IPS DF 19.7 (cell line): ENCODE results near the gene SLC27A3.
"Not testable (repeated sequence)": the region's sequence is repeated elsewhere in the genome, so short reads cannot be mapped to it uniquely, and the experiment has no call there.

Source experiments
- DNase-seq: peaks from one replicate; pipeline ENCODE4 v3.0.0-alpha.2; 2013; ENCODE audit warnings: low read depth, low spot score

Gene SLC27A3

DNA sequence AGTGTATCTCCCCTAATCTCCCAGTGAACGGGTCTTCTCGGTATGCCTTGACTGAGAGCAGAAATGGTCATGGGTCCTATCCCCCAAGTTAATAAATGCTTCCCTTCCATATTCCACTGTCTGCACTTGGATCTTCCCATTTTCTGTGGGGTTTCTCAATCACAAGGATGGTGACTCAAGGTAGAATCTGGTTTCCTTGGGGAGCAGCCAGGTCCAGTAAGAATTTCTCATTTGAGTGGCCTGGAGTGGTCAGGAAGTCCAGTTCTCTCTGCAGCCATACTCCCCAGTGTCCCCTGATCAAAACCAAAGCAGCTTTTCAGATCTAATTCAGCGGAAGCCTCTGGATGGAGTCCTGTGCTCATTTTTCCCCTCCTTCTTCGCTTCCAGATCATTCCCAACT, 14.8 kb upstream of the SLC27A3 start:
- DNase-seq, result no peak

GRCh38 chr1:153763365-153764225, 11.6 kb upstream of the SLC27A3 start:
- no peak for DNase-seq

DNA sequence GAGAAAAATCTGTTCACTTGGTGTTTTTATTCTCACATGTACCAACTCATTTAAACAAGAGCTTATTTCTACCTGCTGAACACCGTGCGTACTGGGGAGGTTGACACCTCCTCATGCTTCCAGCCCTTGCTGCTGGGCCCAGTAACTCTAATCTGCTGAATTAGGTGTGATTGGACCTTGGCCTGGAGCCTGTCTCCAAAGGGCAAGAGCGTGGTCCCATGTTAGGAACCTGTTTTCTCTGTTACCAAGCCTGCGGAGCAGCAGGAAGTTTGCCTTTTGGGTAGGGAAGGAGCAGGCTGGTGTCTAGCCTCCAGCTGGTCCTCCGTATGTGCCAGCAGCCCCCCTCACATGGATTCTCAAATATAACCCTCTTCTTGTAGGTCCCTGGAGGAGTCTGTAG, 10.9 kb upstream of the SLC27A3 start:
- no peak for DNase-seq

GRCh38 chr1:153766663-153767062, 8.5 kb upstream of the SLC27A3 start:
- DNase-seq, result not testable (repeated sequence)

DNA sequence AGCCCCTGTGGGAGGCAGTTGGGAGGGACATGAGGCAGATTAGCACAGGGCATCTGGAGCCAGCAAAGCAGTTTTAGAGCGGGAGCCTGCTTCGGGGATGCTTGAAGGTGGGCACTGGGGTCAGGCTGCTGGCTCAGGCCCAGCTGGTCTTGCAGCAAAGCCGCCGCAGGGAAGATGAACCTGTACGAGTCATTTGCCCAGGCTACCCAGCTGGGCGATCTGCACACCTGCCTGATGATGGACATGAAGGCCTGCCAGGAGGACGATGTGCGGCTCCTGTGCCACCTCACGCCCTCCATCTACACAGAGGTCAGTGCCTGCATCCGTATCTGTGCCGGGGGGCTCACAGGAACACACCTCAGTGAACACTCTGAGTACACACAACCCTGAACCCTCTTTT, 7.7 kb upstream of the SLC27A3 start:
- DNase-seq, result no peak

DNA sequence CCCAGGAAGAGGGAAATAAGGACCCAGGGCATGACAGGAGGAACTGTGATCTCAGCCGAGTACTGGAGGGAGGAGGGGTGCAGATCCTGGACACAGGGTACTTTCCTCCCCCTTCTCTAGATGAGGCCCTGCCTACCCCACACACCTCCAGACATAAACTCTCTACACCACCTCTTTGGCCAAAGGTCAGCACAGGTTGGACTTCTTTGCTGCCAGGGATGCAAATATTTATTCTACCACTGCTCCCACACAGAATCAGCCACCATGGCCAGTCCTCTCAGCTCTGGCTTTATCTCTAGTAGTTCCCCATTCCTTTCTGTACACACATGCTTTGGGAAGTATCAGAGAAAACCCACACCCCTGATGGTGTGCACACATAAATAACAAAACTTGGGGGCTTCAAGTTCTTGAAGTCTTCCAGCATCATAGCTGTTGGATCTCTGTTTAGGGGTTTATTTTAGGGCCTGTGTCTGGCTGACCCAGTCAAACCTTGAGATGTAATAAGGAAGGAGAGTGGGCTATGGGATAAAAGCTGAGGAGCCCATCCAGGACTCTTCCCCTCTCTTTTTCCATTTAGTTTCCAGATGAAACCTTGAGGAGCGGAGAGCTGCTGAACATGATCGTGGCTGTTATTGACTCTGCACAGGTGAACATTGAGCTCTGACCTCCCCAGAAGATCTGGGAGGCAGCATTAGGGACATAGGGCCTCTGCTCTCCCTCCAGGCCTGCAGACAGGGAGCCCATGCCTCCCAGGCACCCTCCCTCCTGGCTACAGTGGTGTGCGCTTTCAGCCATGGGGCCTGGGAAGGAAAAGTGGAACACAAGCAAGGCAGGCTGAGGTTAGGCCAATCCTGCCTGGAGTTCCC, 6.7 kb upstream of the SLC27A3 start:
- no peak for DNase-seq

GRCh38 chr1:153769221-153769620, 6.0 kb upstream of the SLC27A3 start:
- DNase-seq, result no peak

DNA sequence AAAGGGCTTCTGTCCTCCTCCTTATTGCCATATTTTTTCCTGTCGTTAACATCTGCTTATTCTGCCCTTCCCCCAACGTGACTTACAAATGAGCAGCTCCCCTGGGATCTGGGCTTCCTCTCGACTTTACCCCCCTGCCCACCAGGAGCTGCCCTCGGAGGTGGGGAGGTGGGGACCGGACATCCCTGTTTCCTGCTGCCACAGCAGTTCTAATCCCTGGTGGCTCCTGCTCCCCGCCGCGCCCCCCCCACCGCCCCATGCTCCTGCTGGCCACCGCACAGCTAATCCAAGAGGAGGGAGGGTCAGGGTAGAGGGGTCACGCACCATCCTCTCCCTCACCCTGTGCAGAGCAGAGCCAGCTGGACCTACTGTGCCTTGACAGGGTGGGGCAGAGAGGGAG, 4.4 kb upstream of the SLC27A3 start:
- no peak for DNase-seq

DNA sequence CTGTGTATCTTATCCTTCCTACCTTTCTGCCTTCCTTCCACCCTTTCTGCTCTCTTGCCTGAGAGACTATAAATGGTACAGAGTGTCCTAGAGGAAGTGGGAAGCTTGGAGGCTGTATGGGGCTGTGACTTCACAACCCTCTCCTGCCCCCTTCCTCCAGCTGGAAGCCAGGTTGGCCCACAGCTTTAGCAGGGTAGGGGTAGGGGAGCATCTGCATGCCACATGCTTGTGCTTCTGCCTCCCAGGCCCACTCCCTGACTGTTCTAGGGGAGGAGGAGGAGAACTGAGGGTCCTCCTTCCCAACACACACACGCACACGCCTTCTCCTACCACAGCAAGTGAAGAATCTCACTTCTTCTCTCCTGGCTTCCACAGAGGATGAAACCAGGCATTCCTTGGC, 3.9 kb upstream of the SLC27A3 start:
- no peak for DNase-seq

DNA sequence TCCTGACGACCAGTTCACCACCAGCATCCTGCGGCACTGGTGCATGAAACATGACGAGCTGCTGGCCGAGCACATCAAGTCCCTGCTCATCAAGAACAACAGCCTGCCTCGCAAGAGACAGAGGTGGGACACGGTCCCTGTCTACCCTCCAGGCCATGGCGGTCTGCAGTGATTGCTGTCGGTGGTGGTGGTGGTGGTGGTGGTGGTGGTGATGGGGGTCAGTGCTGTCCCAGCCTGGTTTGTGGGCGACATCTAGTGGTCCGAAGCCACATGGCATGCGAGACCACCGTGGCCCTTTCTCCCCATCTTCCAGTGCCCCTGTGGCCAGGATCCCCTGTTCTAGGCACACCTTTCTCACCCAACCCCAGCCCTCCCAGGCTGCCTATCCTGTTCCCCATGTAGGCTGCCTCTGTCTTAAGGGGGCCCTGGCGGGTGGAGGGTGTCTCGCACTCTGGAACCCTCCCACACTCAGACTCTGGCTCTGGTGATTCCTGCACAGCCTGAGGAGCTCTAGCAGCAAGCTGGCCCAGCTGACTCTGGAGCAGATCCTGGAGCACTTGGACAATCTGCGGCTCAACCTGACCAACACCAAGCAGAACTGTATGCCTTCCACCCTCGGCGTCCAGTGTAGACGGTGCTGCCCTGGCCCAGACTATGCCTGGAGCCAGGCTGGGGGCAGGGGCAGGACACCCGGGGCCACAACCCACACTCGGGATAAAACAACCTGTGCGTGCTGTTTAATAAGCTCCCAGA, 3.2 kb upstream of the SLC27A3 start:
- no peak for DNase-seq

GRCh38 chr1:153773096-153773921, 1.9 kb upstream of the SLC27A3 start:
- no peak for DNase-seq

- no peak for DNase-seq
Measured at GRCh38 chr1:153774026-153774595, 1.1 kb upstream of the SLC27A3 start.

DNA sequence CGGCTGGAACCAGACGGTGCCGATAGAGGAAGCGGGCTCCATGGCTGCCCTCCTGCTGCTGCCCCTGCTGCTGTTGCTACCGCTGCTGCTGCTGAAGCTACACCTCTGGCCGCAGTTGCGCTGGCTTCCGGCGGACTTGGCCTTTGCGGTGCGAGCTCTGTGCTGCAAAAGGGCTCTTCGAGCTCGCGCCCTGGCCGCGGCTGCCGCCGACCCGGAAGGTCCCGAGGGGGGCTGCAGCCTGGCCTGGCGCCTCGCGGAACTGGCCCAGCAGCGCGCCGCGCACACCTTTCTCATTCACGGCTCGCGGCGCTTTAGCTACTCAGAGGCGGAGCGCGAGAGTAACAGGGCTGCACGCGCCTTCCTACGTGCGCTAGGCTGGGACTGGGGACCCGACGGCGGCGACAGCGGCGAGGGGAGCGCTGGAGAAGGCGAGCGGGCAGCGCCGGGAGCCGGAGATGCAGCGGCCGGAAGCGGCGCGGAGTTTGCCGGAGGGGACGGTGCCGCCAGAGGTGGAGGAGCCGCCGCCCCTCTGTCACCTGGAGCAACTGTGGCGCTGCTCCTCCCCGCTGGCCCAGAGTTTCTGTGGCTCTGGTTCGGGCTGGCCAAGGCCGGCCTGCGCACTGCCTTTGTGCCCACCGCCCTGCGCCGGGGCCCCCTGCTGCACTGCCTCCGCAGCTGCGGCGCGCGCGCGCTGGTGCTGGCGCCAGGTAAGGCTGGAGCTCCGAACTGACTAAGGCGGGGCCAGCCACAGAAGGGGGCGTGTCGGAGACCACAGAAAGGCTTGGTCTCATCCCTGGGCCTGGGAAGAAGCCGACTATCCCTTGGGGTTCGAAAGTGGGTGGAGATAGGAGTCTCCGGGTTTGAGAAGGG, 486 bp downstream of the SLC27A3 start:
- peak; percentile 70 for DNase-seq

- no peak for DNase-seq
Measured at GRCh38 chr1:153776352-153776751, 1.1 kb downstream of the SLC27A3 start.

DNA sequence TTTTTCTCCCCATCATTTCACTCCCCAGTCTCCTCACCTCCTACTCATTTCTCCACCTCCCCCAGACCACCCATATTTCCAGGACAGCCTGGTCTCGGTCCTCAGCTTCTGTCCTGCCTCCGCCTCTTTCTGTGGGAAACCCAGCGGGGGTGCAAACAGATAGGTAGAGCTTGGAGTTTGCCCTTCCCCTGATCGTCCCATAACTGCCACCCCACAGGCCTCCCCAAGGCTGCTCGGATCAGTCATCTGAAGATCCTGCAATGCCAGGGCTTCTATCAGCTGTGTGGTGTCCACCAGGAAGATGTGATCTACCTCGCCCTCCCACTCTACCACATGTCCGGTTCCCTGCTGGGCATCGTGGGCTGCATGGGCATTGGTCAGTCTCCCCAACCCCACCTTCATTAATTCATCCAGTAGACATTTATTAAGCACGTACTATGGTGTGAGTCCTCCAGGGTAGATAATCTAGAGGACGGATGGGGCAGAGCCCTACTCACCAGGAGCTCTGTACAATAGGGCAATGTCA, 1.7 kb downstream of the SLC27A3 start:
- no peak for DNase-seq

- DNase-seq, result no peak
Measured at GRCh38 chr1:153777648-153778047, 2.4 kb downstream of the SLC27A3 start.

DNA sequence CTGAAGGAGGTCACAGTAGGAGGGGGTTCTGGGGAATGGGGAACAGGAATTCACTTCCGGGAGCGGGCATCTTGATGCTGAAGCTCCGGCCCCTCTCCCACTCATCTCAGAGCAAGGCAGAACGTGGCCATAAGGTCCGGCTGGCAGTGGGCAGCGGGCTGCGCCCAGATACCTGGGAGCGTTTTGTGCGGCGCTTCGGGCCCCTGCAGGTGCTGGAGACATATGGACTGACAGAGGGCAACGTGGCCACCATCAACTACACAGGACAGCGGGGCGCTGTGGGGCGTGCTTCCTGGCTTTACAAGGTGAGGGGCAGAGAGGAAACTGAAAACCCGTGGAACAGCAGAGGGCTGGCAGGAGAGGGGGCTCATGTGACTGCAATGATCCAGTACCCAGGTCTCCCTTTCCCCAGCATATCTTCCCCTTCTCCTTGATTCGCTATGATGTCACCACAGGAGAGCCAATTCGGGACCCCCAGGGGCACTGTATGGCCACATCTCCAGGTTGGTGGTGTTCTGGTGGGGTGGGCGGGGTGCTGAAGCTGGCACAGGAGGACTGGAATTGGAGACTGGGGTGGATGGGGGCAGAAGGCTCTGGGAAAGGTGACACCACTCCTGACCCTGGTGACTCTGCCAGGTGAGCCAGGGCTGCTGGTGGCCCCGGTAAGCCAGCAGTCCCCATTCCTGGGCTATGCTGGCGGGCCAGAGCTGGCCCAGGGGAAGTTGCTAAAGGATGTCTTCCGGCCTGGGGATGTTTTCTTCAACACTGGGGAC, 3.0 kb downstream of the SLC27A3 start:
- DNase-seq, result no peak

- DNase-seq, result no peak
Measured at GRCh38 chr1:153778824-153779519, 3.8 kb downstream of the SLC27A3 start.
